Tibial nerve (tissue), 4 donors: Measurements from ENCODE around the gene NDFIP2. TPM values are rescaled to one million over a fixed set of nuclear protein-coding genes. Genes with fewer than 3 reads are reported as not detected.

Experiments
- DNase-seq, 2 donors: peaks; one replicate each; pipeline ENCODE4 v3.0.0-alpha.2; 2019; ENCODE audit warnings: low spot score in 2 of 2
- H3K27ac ChIP-seq, 4 donors: fragments of 200-600 bp; sonication (generic) in 3 of 4; one replicate each; pipeline ENCODE4 v1.5.1; 2017 to 2019; ENCODE audit warnings: mild to moderate bottlenecking in 1 of 4
- H3K27me3 ChIP-seq, 2 donors: fragments of 200-600 bp; sonication (generic) in 1 of 2; one replicate each; pipeline versions ENCODE4 v1.5.1 to v1.6.0; 2017 to 2019
- H3K36me3 ChIP-seq, 3 donors: fragments of 200-600 bp; sonication (generic); one replicate each; pipeline ENCODE4 v1.5.1; 2018 to 2019
- H3K4me1 ChIP-seq, 4 donors: fragments of 200-600 bp; sonication (generic) in 3 of 4; one replicate each; pipeline ENCODE4 v1.5.1; 2017 to 2019
- H3K4me3 ChIP-seq, 4 donors: fragments of 200-600 bp; sonication (generic) in 3 of 4; one replicate each; pipeline ENCODE4 v1.5.1; 2017 to 2019; ENCODE audit warnings: mild to moderate bottlenecking in 1 of 4, moderate library complexity in 1 of 4
- H3K9me3 ChIP-seq, 4 donors: fragments of 200-600 bp; sonication (generic) in 3 of 4; one replicate each; pipeline ENCODE4 v1.5.1; 2017 to 2019
- CTCF ChIP-seq, 5 experiments: fragments of 200-600 bp in 3 of 5; fragments of 450-650 bp in 2 of 5; sonication (generic) in 3 of 5; IDR thresholded peaks; one replicate each; pipeline ENCODE4 v1.5.1; 2016 to 2019; ENCODE audit warnings: antibody characterized with exemption in 5 of 5, mild to moderate bottlenecking in 3 of 5, moderate library complexity in 2 of 5
- EP300 ChIP-seq, 2 donors: sonication (generic); formaldehyde crosslinking; IDR thresholded peaks; one replicate each; pipeline ENCODE4 v1.6.1; 2017; ENCODE audit warnings: antibody characterized with exemption in 2 of 2, mild to moderate bottlenecking in 1 of 2
- POLR2A ChIP-seq, 2 donors: fragments of 450-650 bp; IDR thresholded peaks; one replicate each; pipeline ENCODE4 v1.6.1; 2017; ENCODE audit warnings: antibody characterized with exemption in 2 of 2, mild to moderate bottlenecking in 2 of 2, moderate library complexity in 2 of 2
- WGBS, 2 donors: methylation state at CpG; one replicate each; pipeline ENCODE4 v1.1.5; 2018; 5-methylcytosine and 5-hydroxymethylcytosine counted together
- total RNA-seq, 4 donors: library from RNA; depleted of rRNA; stranded (reverse); fragments of >200 nt; gene quantifications; one replicate each; pipeline ENCODE4 v1.1.0, GENCODE V29; 2016

Gene NDFIP2
- total RNA-seq, 4 donors from 2014 or later, result 17.9 to 20.7 (median 19.0) TPM

- TF ChIP-seq EP300 (IDR thresholded peaks at IDR 0.05), result no peak
- no peak for TF ChIP-seq POLR2A (IDR thresholded peaks at IDR 0.05)
- no peak for TF ChIP-seq CTCF (IDR thresholded peaks at IDR 0.05)
- 85 to 89% methylated on average over 11 of the region's 11 CpGs for WGBS, 2 donors
These were observed 34.8 kb upstream of the NDFIP2 start for GRCh38 chr13:79445968-79446645.

DNA sequence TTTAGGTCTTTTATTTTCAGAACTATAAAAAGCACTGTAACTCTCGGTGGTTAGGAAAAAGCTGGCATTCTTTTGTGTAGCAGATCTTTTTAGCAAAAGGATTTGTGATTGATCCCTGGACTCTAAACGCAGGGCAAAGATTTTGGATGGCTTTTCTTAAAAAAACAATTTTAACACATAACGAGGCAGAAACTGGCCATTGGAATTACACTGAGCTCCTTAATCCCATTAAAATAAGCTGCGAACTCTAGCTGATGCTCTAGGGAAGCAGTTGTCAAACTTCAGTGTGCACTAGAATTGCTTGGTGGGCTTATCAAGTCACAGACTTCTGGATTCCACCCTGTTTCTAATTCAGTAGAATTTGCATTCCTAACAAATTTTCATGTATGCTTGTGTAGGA lies 33.8 kb upstream of the NDFIP2 start:
- no peak overlapping the region for H3K27ac ChIP-seq
- no peaks in the 10 kb centered on the region for H3K36me3 ChIP-seq
- no peaks in the 10 kb centered on the region for H3K27me3 ChIP-seq
- H3K9me3 ChIP-seq, result no peaks in the 10 kb centered on the region
- no peak overlapping the region for H3K4me3 ChIP-seq
- 59 to 73% methylated on average over 4 of the region's 4 CpGs for WGBS, 2 donors
- no peak for TF ChIP-seq POLR2A (IDR thresholded peaks at IDR 0.05)
- TF ChIP-seq EP300 (IDR thresholded peaks at IDR 0.05), result no peak
- no peak for TF ChIP-seq CTCF (IDR thresholded peaks at IDR 0.05)
- DNase-seq, result no peak
- no peaks in the 10 kb centered on the region for H3K4me1 ChIP-seq

More at GRCh38 chr13:79445968-79446645, 34.8 kb upstream of the NDFIP2 start:
- Histone ChIP-seq H3K4me1 (no peaks in the 10 kb centered on the region), H3K9me3 (no peaks in the 10 kb centered on the region), H3K27ac (no peak overlapping the region), H3K36me3 (no peaks in the 10 kb centered on the region), H3K4me3 (no peak overlapping the region), H3K27me3 (no peaks in the 10 kb centered on the region)
- no peak for DNase-seq

GRCh38 chr13:79447741-79448140 lies 33.2 kb upstream of the NDFIP2 start:
- Histone ChIP-seq H3K4me1 (no peaks in the 10 kb centered on the region), H3K27me3 (no peaks in the 10 kb centered on the region), H3K9me3 (no peaks in the 10 kb centered on the region), H3K27ac (no peak overlapping the region), H3K36me3 (no peaks in the 10 kb centered on the region), H3K4me3 (no peak overlapping the region)
- 71 to 73% methylated on average over 2 of the region's 2 CpGs for WGBS, 2 donors
- DNase-seq, result no peak
- TF ChIP-seq CTCF (IDR thresholded peaks at IDR 0.05), result no peak

DNA sequence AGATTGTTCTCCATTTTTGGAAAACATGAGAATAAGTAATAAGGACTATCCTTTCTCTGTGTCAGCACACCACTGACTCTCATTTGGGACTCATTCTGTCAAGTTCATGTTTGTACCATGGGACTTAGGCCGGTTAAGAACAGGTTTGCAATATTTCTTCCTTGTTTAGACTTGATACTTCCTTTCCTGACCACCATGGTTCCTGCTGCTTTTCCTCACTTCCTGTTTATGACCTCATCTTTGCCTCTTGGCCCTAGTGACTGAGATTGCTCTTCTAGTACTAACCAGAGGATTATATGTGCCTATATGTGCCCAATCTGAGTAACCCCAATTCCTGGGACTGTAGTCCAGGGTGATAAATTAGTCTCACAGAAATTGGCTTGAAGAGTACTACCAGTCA lies 32.5 kb upstream of the NDFIP2 start:
- Histone ChIP-seq H3K4me1 (no peaks in the 10 kb centered on the region), H3K9me3 (no peaks in the 10 kb centered on the region), H3K27ac (no peak overlapping the region), H3K4me3 (no peak overlapping the region), H3K27me3 (no peaks in the 10 kb centered on the region), H3K36me3 (no peaks in the 10 kb centered on the region)
- WGBS, 2 donors, result 51 to 77% methylated on average over 1 of the region's 1 CpG
- TF ChIP-seq CTCF (IDR thresholded peaks at IDR 0.05) (no peak), POLR2A (IDR thresholded peaks at IDR 0.05) (no peak), EP300 (IDR thresholded peaks at IDR 0.05) (no peak)
- no peak for DNase-seq

DNA sequence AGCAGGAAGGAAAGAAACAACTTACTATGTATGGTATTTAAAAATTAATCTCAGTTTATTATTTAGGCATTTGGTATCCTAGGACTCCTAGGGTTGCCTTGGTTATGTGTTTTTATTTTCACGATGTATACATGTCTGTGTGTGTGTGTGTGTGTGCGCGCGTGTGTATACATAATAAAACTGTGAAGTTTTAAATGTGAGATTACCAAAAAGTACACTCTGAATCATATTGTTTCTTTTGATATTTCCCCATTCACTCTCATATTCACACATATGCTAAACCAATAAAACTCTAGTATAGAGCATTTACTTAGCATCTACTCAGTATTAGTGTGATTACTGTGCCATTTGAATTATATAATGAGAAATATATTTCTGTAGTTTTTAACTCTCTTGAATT lies 30.8 kb upstream of the NDFIP2 start:
- TF ChIP-seq POLR2A (IDR thresholded peaks at IDR 0.05) (no peak), EP300 (IDR thresholded peaks at IDR 0.05) (no peak), CTCF (IDR thresholded peaks at IDR 0.05) (no peak)
- no peaks in the 10 kb centered on the region for H3K4me1 ChIP-seq
- DNase-seq, result no peak
- H3K36me3 ChIP-seq, result no peaks in the 10 kb centered on the region
- WGBS, 2 donors, result 94 to 98% methylated on average over 4 of the region's 4 CpGs
- no peaks in the 10 kb centered on the region for H3K9me3 ChIP-seq
- H3K27me3 ChIP-seq, result no peaks in the 10 kb centered on the region
- H3K27ac ChIP-seq, result no peak overlapping the region
- no peak overlapping the region for H3K4me3 ChIP-seq
